ENCODE data around the gene KRR1.
"Not testable (repeated sequence)": the region's sequence is repeated elsewhere in the genome, so short reads cannot be mapped to it uniquely, and the experiment has no call there.

KRR1 gene

DNA sequence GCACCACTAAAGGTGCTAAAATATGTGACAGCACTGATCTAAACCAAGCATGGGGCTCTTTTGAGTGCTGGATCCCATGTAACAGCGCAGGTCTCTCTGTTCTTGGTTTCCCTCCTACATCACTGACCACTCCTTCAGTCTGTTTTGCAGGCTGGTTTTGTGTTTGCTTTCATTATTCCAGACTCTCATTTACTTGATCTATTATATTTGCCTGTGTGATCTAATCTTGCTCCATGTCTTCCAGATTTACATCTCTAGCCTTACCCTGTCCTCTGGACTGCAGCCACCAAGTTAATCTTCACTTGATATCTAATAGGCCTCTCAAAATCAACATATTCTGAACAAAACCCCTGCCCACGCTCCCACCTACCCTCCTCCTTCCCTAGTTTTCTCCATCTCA, 22.2 kb downstream of the KRR1 start:
- Histone ChIP-seq H3K79me2 (ENCODE audit: control insufficient read depth, insufficient read depth, low read length, unreplicated experiment) (peaks cover 45% of the 10 kb centered on the region), H3K27me3 (ENCODE audit: insufficient read depth, low read length) (no peaks in the 10 kb centered on the region), H3K4me3 (ENCODE audit: low read depth, low read length) (no peak overlapping the region), H3K4me1 (ENCODE audit: control insufficient read depth, insufficient read depth, low read length, unreplicated experiment) (peaks cover 26% of the 10 kb centered on the region), H3K36me3 (ENCODE audit: insufficient read depth, low read length) (peaks cover 14% of the 10 kb centered on the region; the same call in 1 of the 2 replicates), H2AFZ (ENCODE audit: low read length, unreplicated experiment) (no peak overlapping the region), H3K27ac (ENCODE audit: low read depth, low read length) (peak overlapping the region; percentile 75)

- H3K27ac ChIP-seq (ENCODE audit: low read depth, low read length), result peak overlapping the region; percentile 75
- no peak overlapping the region for H3K4me3 ChIP-seq (ENCODE audit: low read depth, low read length)
- no peak overlapping the region for H2AFZ ChIP-seq (ENCODE audit: low read length, unreplicated experiment)
- H3K4me1 ChIP-seq (ENCODE audit: control insufficient read depth, insufficient read depth, low read length, unreplicated experiment), result peaks cover 32% of the 10 kb centered on the region
- no peaks in the 10 kb centered on the region for H3K27me3 ChIP-seq (ENCODE audit: insufficient read depth, low read length)
- peaks cover 10% of the 10 kb centered on the region; the same call in 1 of the 2 replicates for H3K36me3 ChIP-seq (ENCODE audit: insufficient read depth, low read length)
- peaks cover 47% of the 10 kb centered on the region for H3K79me2 ChIP-seq (ENCODE audit: control insufficient read depth, insufficient read depth, low read length, unreplicated experiment)
Observed at GRCh38 chr12:75488553-75488952, 22.9 kb downstream of the KRR1 start.

- H3K4me1 ChIP-seq (ENCODE audit: control insufficient read depth, insufficient read depth, low read length, unreplicated experiment), result peaks cover 42% of the 10 kb centered on the region
- H3K79me2 ChIP-seq (ENCODE audit: control insufficient read depth, insufficient read depth, low read length, unreplicated experiment), result peaks cover 57% of the 10 kb centered on the region
- H3K36me3 ChIP-seq (ENCODE audit: insufficient read depth, low read length), result peaks cover 10% of the 10 kb centered on the region; the same call in 1 of the 2 replicates
- no peak overlapping the region for H2AFZ ChIP-seq (ENCODE audit: low read length, unreplicated experiment)
- no peaks in the 10 kb centered on the region for H3K27me3 ChIP-seq (ENCODE audit: insufficient read depth, low read length)
- H3K4me3 ChIP-seq (ENCODE audit: low read depth, low read length), result no peak overlapping the region
- no peak overlapping the region for H3K27ac ChIP-seq (ENCODE audit: low read depth, low read length)
Observed at GRCh38 chr12:75487308-75487707, 24.1 kb downstream of the KRR1 start.

DNA sequence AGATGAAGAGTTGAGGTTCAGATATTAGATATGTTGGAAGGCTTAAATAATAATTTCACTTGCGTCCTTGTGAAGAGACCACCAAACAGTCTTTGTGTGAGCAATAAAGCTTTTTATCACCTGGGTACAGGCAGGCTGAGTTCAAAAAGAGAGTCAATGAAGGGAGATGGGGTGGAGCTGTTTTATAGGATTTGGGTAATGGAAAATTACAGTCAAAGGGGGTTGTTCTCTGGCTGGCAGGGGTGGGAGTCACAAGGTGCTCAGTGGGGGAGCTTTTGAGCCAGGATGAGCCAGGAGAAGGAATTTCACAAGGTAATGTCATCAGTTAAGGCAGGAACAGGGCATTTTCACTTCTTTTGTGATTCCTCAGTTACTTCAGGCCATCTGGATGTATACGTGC, 27.0 kb downstream of the KRR1 start:
- H3K79me2 ChIP-seq (ENCODE audit: control insufficient read depth, insufficient read depth, low read length, unreplicated experiment), result peaks cover 65% of the 10 kb centered on the region
- peaks cover 42% of the 10 kb centered on the region for H3K4me1 ChIP-seq (ENCODE audit: control insufficient read depth, insufficient read depth, low read length, unreplicated experiment)
- H3K36me3 ChIP-seq (ENCODE audit: insufficient read depth, low read length), result peaks cover 10% of the 10 kb centered on the region; the same call in 1 of the 2 replicates
- H3K4me3 ChIP-seq (ENCODE audit: low read depth, low read length), result peak overlapping the region; percentile 92
- H3K27me3 ChIP-seq (ENCODE audit: insufficient read depth, low read length); H2AFZ ChIP-seq (ENCODE audit: low read length, unreplicated experiment); H3K27ac ChIP-seq (ENCODE audit: low read depth, low read length): not testable (repeated sequence)

- Histone ChIP-seq H3K4me1 (ENCODE audit: control insufficient read depth, insufficient read depth, low read length, unreplicated experiment) (peaks cover 43% of the 10 kb centered on the region), H2AFZ (ENCODE audit: low read length, unreplicated experiment) (no peak overlapping the region), H3K79me2 (ENCODE audit: control insufficient read depth, insufficient read depth, low read length, unreplicated experiment) (peaks cover 63% of the 10 kb centered on the region), H3K27me3 (ENCODE audit: insufficient read depth, low read length) (no peaks in the 10 kb centered on the region), H3K36me3 (ENCODE audit: insufficient read depth, low read length) (peaks cover 10% of the 10 kb centered on the region; the same call in 1 of the 2 replicates), H3K4me3 (ENCODE audit: low read depth, low read length) (peak overlapping the region; percentile 92), H3K27ac (ENCODE audit: low read depth, low read length) (peak overlapping the region; percentile 97)
Observed at GRCh38 chr12:75483431-75483830, 28.0 kb downstream of the KRR1 start.

GRCh38 chr12:75482646-75483045, 28.8 kb downstream of the KRR1 start:
- no peaks in the 10 kb centered on the region for H3K27me3 ChIP-seq (ENCODE audit: insufficient read depth, low read length)
- H3K36me3 ChIP-seq (ENCODE audit: insufficient read depth, low read length), result peaks cover 10% of the 10 kb centered on the region; the same call in 1 of the 2 replicates
- peak overlapping the region; percentile 97 for H3K27ac ChIP-seq (ENCODE audit: low read depth, low read length)
- H3K4me3 ChIP-seq (ENCODE audit: low read depth, low read length), result peak overlapping the region; percentile 92
- peaks cover 48% of the 10 kb centered on the region for H3K4me1 ChIP-seq (ENCODE audit: control insufficient read depth, insufficient read depth, low read length, unreplicated experiment)
- H2AFZ ChIP-seq (ENCODE audit: low read length, unreplicated experiment), result no peak overlapping the region
- peaks cover 63% of the 10 kb centered on the region for H3K79me2 ChIP-seq (ENCODE audit: control insufficient read depth, insufficient read depth, low read length, unreplicated experiment)

GRCh38 chr12:75481774-75482173, 29.6 kb downstream of the KRR1 start:
- Histone ChIP-seq H3K79me2 (ENCODE audit: control insufficient read depth, insufficient read depth, low read length, unreplicated experiment) (peaks cover 55% of the 10 kb centered on the region), H3K36me3 (ENCODE audit: insufficient read depth, low read length) (peaks cover 10% of the 10 kb centered on the region; the same call in 1 of the 2 replicates), H3K4me3 (ENCODE audit: low read depth, low read length) (peak overlapping the region; percentile 92), H3K4me1 (ENCODE audit: control insufficient read depth, insufficient read depth, low read length, unreplicated experiment) (peaks cover 48% of the 10 kb centered on the region), H3K27me3 (ENCODE audit: insufficient read depth, low read length) (no peaks in the 10 kb centered on the region), H3K27ac (ENCODE audit: low read depth, low read length) (peak overlapping the region; percentile 97), H2AFZ (ENCODE audit: low read length, unreplicated experiment) (no peak overlapping the region)

DNA sequence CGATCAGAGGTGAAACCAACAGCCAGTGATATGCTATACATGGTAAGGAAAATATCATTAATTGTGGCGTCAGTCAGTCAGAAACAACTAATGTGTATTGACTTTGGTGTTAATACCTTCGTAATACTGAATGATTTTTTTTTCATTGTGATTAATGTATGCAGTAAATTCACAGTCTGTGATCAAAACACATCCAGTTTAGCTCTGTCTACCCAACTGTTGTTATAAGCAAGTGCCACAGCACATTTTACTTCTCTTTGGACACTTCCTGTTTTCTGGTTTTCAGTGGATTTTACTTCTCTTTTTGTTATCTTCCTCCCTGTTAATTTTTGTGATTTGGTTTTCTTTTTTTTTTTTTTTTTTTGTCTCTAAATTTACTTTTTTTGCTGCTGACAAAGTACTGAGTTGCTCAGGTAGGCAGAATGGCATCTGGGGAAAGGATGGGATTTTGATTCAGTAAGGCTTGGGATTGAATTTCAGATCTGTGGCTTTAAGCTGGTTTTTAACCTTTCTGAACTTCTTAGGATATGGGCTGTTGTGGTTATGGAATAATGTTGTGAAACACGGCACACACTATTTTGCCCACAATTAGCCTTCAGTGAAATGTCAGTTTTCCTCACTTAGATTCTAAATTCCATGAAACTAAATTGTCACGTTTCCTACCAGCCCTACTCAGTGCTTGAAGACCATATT, 30.2 kb downstream of the KRR1 start:
- peak overlapping the region; percentile 97 for H3K27ac ChIP-seq (ENCODE audit: low read depth, low read length)
- peaks cover 5% of the 10 kb centered on the region; the same call in 1 of the 2 replicates for H3K36me3 ChIP-seq (ENCODE audit: insufficient read depth, low read length)
- H3K4me3 ChIP-seq (ENCODE audit: low read depth, low read length), result peak overlapping the region; percentile 92
- no peaks in the 10 kb centered on the region for H3K27me3 ChIP-seq (ENCODE audit: insufficient read depth, low read length)
- peak overlapping the region; percentile 35 for H2AFZ ChIP-seq (ENCODE audit: low read length, unreplicated experiment)
- H3K79me2 ChIP-seq (ENCODE audit: control insufficient read depth, insufficient read depth, low read length, unreplicated experiment), result peaks cover 49% of the 10 kb centered on the region
- peaks cover 43% of the 10 kb centered on the region for H3K4me1 ChIP-seq (ENCODE audit: control insufficient read depth, insufficient read depth, low read length, unreplicated experiment)

GRCh38 chr12:75480469-75480949, 30.9 kb downstream of the KRR1 start, which contains the start of gene GLIPR1:
TSS of gene GLIPR1 (plus strand) at chr12:75480755. CDS start at chr12:75480881, 126 bp downstream.
- Histone ChIP-seq H2AFZ (ENCODE audit: low read length, unreplicated experiment) (peak within 1 kb of the TSS; percentile 50), H3K36me3 (ENCODE audit: insufficient read depth, low read length) (no peaks in the 10 kb centered on the region), H3K27me3 (ENCODE audit: insufficient read depth, low read length) (no peaks in the 10 kb centered on the region), H3K4me3 (ENCODE audit: low read depth, low read length) (peak within 1 kb of the TSS; percentile 92), H3K27ac (ENCODE audit: low read depth, low read length) (peak within 1 kb of the TSS; percentile 97), H3K4me1 (ENCODE audit: control insufficient read depth, insufficient read depth, low read length, unreplicated experiment) (peaks cover 43% of the 10 kb centered on the region), H3K79me2 (ENCODE audit: control insufficient read depth, insufficient read depth, low read length, unreplicated experiment) (peaks cover 44% of the 10 kb centered on the region)

DNA sequence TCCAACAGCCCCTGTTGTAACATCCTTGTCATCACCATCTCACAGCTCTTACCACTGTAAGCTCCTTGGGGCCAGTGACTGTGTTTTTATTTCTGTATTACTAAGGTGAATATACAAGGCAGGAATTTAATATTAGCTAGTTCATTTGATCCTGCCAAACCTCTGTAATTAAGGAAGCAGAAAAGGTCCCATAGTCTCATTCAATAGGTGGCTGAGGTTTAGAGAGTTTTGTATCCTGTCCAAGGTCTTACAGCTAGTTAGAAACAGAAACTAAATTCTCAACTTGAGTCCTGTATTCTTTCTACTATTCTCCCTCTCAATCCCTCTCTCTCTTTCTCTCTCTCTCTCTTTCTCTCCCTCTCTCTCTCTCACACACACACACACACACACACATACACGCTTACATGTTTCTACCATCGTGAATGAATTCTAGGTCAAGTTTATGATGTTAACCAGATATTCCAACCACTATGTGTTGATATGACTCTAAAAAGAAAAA, 31.4 kb downstream of the KRR1 start:
- H3K27ac ChIP-seq (ENCODE audit: low read depth, low read length), result peak overlapping the region; percentile 97
- H3K4me1 ChIP-seq (ENCODE audit: control insufficient read depth, insufficient read depth, low read length, unreplicated experiment), result peaks cover 43% of the 10 kb centered on the region
- H3K27me3 ChIP-seq (ENCODE audit: insufficient read depth, low read length), result no peaks in the 10 kb centered on the region
- peaks cover 42% of the 10 kb centered on the region for H3K79me2 ChIP-seq (ENCODE audit: control insufficient read depth, insufficient read depth, low read length, unreplicated experiment)
- peak overlapping the region; percentile 92 for H3K4me3 ChIP-seq (ENCODE audit: low read depth, low read length)
- peak overlapping the region; percentile 50 for H2AFZ ChIP-seq (ENCODE audit: low read length, unreplicated experiment)
- H3K36me3 ChIP-seq (ENCODE audit: insufficient read depth, low read length), result no peaks in the 10 kb centered on the region

Data from ACC112 (cell line).